Measurements from ENCODE around the gene SUN5.

Gene SUN5

GRCh38 chr20:33024243-33024560 is 20.0 kb upstream of the SUN5 start:
- DNase-seq (ENCODE audit: low read depth in 2 of 2): no peak
- no peak for TF ChIP-seq CTCF (IDR thresholded peaks at IDR 0.05; ENCODE audit: low read depth, low read length)
- no peak overlapping the region for H3K4me3 ChIP-seq (replicated peaks in 1 of 2; ENCODE audit: low read depth in 2 of 2, low read length in 2 of 2)

DNA sequence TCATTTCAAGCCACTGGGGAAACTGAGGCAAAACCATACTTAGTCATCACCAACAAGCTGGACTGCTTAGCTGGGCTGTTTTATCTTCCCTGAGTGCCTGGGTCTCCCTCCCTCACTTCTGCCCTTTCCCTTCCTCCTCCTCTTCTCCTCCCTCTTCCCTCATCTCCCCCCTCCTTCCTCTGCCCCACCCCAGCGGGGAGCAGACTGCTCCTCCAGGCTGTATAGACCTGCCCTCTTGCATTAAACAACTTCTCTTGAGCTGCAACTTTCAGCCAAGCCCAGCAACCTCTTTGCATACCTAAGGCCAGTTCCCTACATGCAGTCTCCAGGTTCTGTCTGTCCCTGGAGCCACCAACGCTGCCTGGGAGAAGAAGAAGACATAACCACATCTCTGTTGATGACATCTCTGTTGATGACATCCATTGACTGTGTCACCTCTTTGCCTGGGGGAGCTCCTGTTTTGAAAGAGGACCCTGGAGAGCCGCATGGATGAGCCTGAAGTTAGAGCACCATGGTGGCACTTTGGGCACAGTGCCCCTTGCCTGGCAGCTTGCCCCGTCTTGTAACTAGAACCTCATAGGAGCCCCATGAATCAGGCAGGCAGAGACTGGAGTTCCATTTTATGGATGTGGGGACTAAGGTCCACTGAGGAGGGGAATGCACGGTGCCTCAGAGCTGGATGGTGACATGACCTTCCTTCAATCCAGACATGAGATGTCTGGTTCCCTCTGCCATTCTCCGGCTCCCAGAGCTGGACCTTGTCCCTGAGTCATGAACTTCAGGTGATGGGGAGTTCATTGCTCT is 19.4 kb upstream of the SUN5 start:
- H3K4me3 ChIP-seq (replicated peaks in 1 of 2; ENCODE audit: low read depth in 2 of 2, low read length in 2 of 2): no peak overlapping the region
- no peak for DNase-seq (ENCODE audit: low read depth in 2 of 2)
- no peak for TF ChIP-seq CTCF (IDR thresholded peaks at IDR 0.05; ENCODE audit: low read depth, low read length)

DNA sequence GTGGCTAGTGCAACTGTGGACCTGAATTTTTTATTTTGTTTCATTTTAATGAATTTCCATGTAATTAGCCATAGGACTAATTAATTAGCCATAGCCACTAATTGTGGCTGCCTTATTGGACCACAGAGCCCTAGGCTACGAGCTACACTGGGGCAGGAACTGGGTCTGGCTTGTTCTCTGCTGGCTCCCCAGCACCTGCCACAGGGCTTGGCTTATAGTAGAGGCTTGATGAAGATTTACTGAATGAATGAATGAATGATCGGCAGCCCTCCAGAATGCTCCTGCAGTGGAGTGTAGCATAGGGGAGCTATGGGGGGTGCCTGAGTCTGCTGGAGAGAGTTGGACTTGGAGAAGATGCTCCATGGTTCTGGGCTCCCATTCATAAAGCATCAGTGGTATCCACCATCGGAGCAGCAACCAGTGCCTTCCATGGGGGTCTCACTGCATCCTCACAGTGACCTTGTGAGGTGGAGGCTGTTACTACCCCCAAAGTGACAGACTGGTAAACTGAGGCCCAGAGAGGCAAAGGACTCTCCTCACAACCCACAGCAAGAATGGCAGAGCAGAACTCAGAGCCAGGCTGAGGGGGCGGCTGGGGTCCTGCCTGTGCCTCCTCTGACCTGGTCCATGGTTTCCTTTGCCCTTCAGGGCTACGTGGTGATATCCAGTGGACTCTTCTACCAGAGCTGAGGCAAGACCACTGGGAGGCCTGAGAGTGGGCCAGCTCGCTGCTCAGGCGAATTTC is 18.6 kb upstream of the SUN5 start:
- TF ChIP-seq CTCF (IDR thresholded peaks at IDR 0.05; ENCODE audit: low read depth, low read length): no peak
- H3K4me3 ChIP-seq (replicated peaks in 1 of 2; ENCODE audit: low read depth in 2 of 2, low read length in 2 of 2): no peak overlapping the region
- DNase-seq (ENCODE audit: low read depth in 2 of 2): no peak

DNA sequence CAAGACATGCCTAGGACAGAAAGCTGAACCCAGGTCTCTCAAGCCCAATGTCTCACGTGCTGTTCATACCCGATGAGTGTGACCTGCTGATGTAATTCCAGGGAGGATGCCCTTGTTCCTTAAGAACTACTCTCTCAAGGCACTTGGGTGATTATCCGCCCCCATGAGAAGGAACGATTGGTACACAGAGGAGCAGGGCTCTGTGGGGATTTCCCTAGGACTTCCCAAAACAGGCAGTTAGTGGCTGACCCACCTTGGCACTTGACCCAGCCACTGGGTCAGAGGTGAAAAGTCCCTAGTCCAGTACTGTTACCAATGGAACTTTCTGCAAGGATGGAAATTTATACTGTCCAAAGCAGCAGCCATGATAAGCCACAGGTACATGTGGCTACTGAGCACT is 18.1 kb upstream of the SUN5 start:
- no peak overlapping the region for H3K4me3 ChIP-seq (replicated peaks in 1 of 2; ENCODE audit: low read depth in 2 of 2, low read length in 2 of 2)
- no peak for DNase-seq (ENCODE audit: low read depth in 2 of 2)
- no peak for TF ChIP-seq CTCF (IDR thresholded peaks at IDR 0.05; ENCODE audit: low read depth, low read length)

DNA sequence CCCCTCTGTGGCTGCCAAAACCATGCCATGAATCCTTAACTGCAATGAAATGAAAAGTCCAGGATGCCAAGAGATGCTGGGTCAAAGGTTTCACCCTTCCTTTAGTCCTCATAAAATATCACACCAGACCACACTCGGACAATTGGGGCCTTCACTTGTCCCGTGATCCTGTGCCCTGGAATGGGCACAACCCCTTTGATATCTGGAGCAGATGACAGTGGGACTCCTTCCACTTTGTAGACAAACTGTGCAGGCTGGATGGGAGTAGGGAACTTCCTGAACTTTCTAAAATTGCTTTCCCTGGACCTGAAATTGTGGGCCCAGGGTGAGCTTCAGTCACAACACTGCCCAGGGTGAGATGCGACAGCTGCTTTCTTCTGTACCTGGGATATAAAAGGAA is 17.6 kb upstream of the SUN5 start:
- no peak overlapping the region for H3K4me3 ChIP-seq (replicated peaks in 1 of 2; ENCODE audit: low read depth in 2 of 2, low read length in 2 of 2)
- DNase-seq (ENCODE audit: low read depth in 2 of 2): no peak

More for the DNA sequence above, 17.6 kb upstream of the SUN5 start:
- no peak for TF ChIP-seq CTCF (IDR thresholded peaks at IDR 0.05; ENCODE audit: low read depth, low read length)
